Mesenchymal stem cell (in vitro differentiated cells and primary cell): ENCODE measurements around the gene RPH3AL.
"Not testable (repeated sequence)": the region's sequence is repeated elsewhere in the genome, so short reads cannot be mapped to it uniquely, and the experiment has no call there.

Experiments
- DNase-seq: peaks from one replicate; pipeline ENCODE4 v3.0.0-alpha.2; 2013
- H2AFZ ChIP-seq: one replicate; pipeline ENCODE4 v1.6.1; 2013; ENCODE audit warnings: low read depth, mild to moderate bottlenecking, control low read depth, inconsistent platforms, low read length, moderate library complexity
- H2AK5ac ChIP-seq: 2 replicates; pipeline ENCODE4 v1.6.1; 2013; ENCODE audit warnings: low read length, moderate library complexity, mild to moderate bottlenecking, inconsistent platforms; ENCODE audit not compliant: severe bottlenecking
- H2BK120ac ChIP-seq: one replicate; pipeline ENCODE4 v1.6.1; 2013; ENCODE audit warnings: low read depth, mild to moderate bottlenecking, inconsistent platforms, low read length, moderate library complexity
- H2BK12ac ChIP-seq, 2 experiments: one replicate each; pipeline ENCODE4 v1.6.1; 2013; ENCODE audit warnings: inconsistent platforms in 2 of 2, low read length in 2 of 2, mild to moderate bottlenecking in 2 of 2, moderate library complexity in 2 of 2, control low read depth in 1 of 2
- H2BK15ac ChIP-seq: one replicate; pipeline ENCODE4 v1.6.1; 2013; ENCODE audit warnings: mild to moderate bottlenecking, low read depth, inconsistent platforms; ENCODE audit not compliant: poor library complexity, severe bottlenecking
- H2BK5ac ChIP-seq: 2 replicates; pipeline ENCODE4 v1.6.1; 2013; ENCODE audit warnings: low read depth, mild to moderate bottlenecking, low read length, control low read depth, inconsistent platforms; ENCODE audit not compliant: poor library complexity, severe bottlenecking
- H3K14ac ChIP-seq, 2 experiments: one replicate each; pipeline ENCODE4 v1.6.1; 2013; ENCODE audit warnings: inconsistent platforms in 2 of 2, low read length in 2 of 2, control low read depth in 1 of 2, mild to moderate bottlenecking in 1 of 2, moderate library complexity in 1 of 2
- H3K18ac ChIP-seq, 2 experiments: one replicate each; pipeline ENCODE4 v1.6.1; 2013; ENCODE audit warnings: inconsistent platforms in 2 of 2, low read length in 2 of 2, control low read depth in 1 of 2, low read depth in 1 of 2, mild to moderate bottlenecking in 1 of 2
- H3K23ac ChIP-seq, 2 experiments: one replicate each; pipeline ENCODE4 v1.6.1; 2013; ENCODE audit warnings: inconsistent platforms in 2 of 2, low read length in 2 of 2, mild to moderate bottlenecking in 2 of 2, moderate library complexity in 2 of 2, control low read depth in 1 of 2
- H3K27ac ChIP-seq: 2 replicates; pipeline ENCODE4 v1.5.1; 2013; ENCODE audit warnings: mild to moderate bottlenecking, moderate library complexity, low read length, control low read depth, inconsistent platforms; ENCODE audit not compliant: poor library complexity, severe bottlenecking
- H3K27me3 ChIP-seq, 2 experiments: 2 replicates each; pipeline versions ENCODE4 v1.6.1 to v1.7.0; 2013; ENCODE audit warnings: low read length in 2 of 2, mild to moderate bottlenecking in 2 of 2, moderate library complexity in 2 of 2, control low read depth in 1 of 2, inconsistent platforms in 1 of 2; ENCODE audit not compliant: control insufficient read depth in 1 of 2, insufficient read depth in 1 of 2
- H3K36me3 ChIP-seq, 2 experiments: 2 replicates each; pipeline versions ENCODE4 v1.6.1 to v1.7.0; 2013; ENCODE audit warnings: low read length in 2 of 2, control low read depth in 1 of 2, inconsistent platforms in 1 of 2, low read depth in 1 of 2, mild to moderate bottlenecking in 1 of 2; ENCODE audit not compliant: insufficient read depth in 2 of 2, control insufficient read depth in 1 of 2
- H3K4ac ChIP-seq, 2 experiments: one replicate each; pipeline ENCODE4 v1.6.1; 2013; ENCODE audit warnings: inconsistent platforms in 2 of 2, low read length in 2 of 2, mild to moderate bottlenecking in 2 of 2, moderate library complexity in 2 of 2, control low read depth in 1 of 2, low read depth in 1 of 2
- H3K4me1 ChIP-seq: 2 replicates; pipeline ENCODE4 v1.6.1; 2013; ENCODE audit warnings: low read depth, low read length, control low read depth; ENCODE audit not compliant: control insufficient read depth, insufficient read depth
- H3K4me2 ChIP-seq: 2 replicates; pipeline ENCODE4 v1.6.1; 2013; ENCODE audit warnings: low read length, mild to moderate bottlenecking, inconsistent platforms; ENCODE audit not compliant: poor library complexity, severe bottlenecking
- H3K4me3 ChIP-seq, 2 experiments: 2 replicates each; pipeline versions ENCODE4 v1.5.1 to v1.7.0; 2013; ENCODE audit warnings: low read length in 2 of 2, mild to moderate bottlenecking in 2 of 2, control low read depth in 1 of 2, low read depth in 1 of 2; ENCODE audit not compliant: insufficient read depth in 1 of 2
- H3K79me1 ChIP-seq: replicated peaks from 2 replicates; pipeline ENCODE4 v1.6.1; 2013; ENCODE audit warnings: mild to moderate bottlenecking, control low read depth, low read length, inconsistent platforms; ENCODE audit not compliant: poor library complexity, severe bottlenecking
- H3K9ac ChIP-seq: 2 replicates; pipeline ENCODE4 v1.7.0; 2013; ENCODE audit warnings: mild to moderate bottlenecking, low read length, moderate library complexity
- H3K9me3 ChIP-seq: 2 replicates; pipeline ENCODE4 v1.7.0; 2013; ENCODE audit warnings: mild to moderate bottlenecking, low read length; ENCODE audit not compliant: control insufficient read depth
- H4K8ac ChIP-seq: one replicate; pipeline ENCODE4 v1.6.1; 2013; ENCODE audit warnings: inconsistent platforms, mild to moderate bottlenecking, low read length, moderate library complexity
- H4K91ac ChIP-seq: one replicate; pipeline ENCODE4 v1.6.1; 2013; ENCODE audit warnings: mild to moderate bottlenecking, low read length, inconsistent platforms
- WGBS: methylation state at CpG from one replicate; pipeline ENCODE4 v1.1.7; 2013; ENCODE audit warnings: mixed read lengths; 5-methylcytosine and 5-hydroxymethylcytosine counted together

Gene RPH3AL

DNA sequence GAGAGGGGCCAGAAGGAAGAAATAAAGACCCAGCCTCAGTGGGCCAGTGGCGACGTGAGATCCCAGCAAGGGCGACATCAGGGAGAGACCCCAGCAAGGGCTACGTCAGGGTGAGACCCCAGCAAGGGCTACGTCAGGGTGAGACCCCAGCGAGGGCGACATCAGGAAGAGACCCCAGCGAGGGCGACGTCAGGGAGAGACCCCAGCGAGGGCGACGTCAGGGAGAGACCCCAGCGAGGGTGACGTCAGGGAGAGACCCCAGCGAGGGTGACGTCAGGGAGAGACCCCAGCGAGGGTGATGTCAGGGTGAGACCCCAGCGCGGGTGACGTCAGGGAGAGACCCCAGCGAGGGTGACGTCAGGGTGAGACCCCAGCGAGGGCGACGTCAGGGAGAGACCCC, 79.8 kb downstream of the RPH3AL start:
- not testable (repeated sequence) for H3K4me2 ChIP-seq, H2BK15ac ChIP-seq, H3K9me3 ChIP-seq, H3K23ac ChIP-seq, H2BK5ac ChIP-seq, H3K27ac ChIP-seq, H3K14ac ChIP-seq, H3K27me3 ChIP-seq, H2BK12ac ChIP-seq, H4K91ac ChIP-seq, H2BK120ac ChIP-seq, H3K4me1 ChIP-seq, H3K18ac ChIP-seq, H2AK5ac ChIP-seq, H3K9ac ChIP-seq, DNase-seq, H2AFZ ChIP-seq, H3K79me1 ChIP-seq, H3K4ac ChIP-seq, H4K8ac ChIP-seq, H3K4me3 ChIP-seq
- peaks cover 0 to 18% of the 10 kb centered on the region in 2 experiments for H3K36me3 ChIP-seq
- WGBS, result 100% methylated on average over 2 of the region's 26 CpGs

- not testable (repeated sequence) for H3K4me1 ChIP-seq, H3K79me1 ChIP-seq, H2AFZ ChIP-seq, H2BK5ac ChIP-seq, H3K4me3 ChIP-seq, H3K4me2 ChIP-seq, H2AK5ac ChIP-seq, H3K27me3 ChIP-seq, H2BK12ac ChIP-seq, H3K14ac ChIP-seq, H3K23ac ChIP-seq, H2BK15ac ChIP-seq, H3K27ac ChIP-seq, H4K8ac ChIP-seq, H4K91ac ChIP-seq, H3K9ac ChIP-seq, DNase-seq, H3K4ac ChIP-seq, H2BK120ac ChIP-seq, H3K18ac ChIP-seq, H3K9me3 ChIP-seq
- WGBS, result 100% methylated on average over 1 of the region's 4 CpGs
- H3K36me3 ChIP-seq, result peaks cover 0 to 18% of the 10 kb centered on the region in 2 experiments
Observed at GRCh38 chr17:271928-272623, 80.5 kb downstream of the RPH3AL start.

GRCh38 chr17:269616-270514, 82.7 kb downstream of the RPH3AL start:
- DNase-seq, result no peak
- no peak overlapping the region for H3K4me3 ChIP-seq

More at GRCh38 chr17:269616-270514, 82.7 kb downstream of the RPH3AL start:
- Histone ChIP-seq H3K36me3 (peaks cover 0 to 18% of the 10 kb centered on the region in 2 experiments), H3K4ac (no peak overlapping the region), H3K79me1 (no peaks in the 10 kb centered on the region), H3K4me2 (no peak overlapping the region), H3K9me3 (no peaks in the 10 kb centered on the region), H3K18ac (no peak overlapping the region), H2BK120ac (no peak overlapping the region), H3K23ac (no peak overlapping the region), H4K8ac (no peak overlapping the region), H3K9ac (no peak overlapping the region), H2BK12ac (no peak overlapping the region), H3K14ac (no peak overlapping the region), H3K4me1 (peaks cover 2% of the 10 kb centered on the region), H3K27ac (no peak overlapping the region), H3K27me3 (peaks cover 0 to 17% of the 10 kb centered on the region in 2 experiments), H2AFZ (no peak overlapping the region), H2BK5ac (no peak overlapping the region), H2BK15ac (no peak overlapping the region), H2AK5ac (no peak overlapping the region), H4K91ac (no peak overlapping the region)
- WGBS, result 87% methylated on average over 27 of the region's 27 CpGs
